Activated naive CD4-positive, alpha-beta T cell treated with anti-CD3 and anti-CD28 coated beads for 36 hours (primary cell): ENCODE results near the gene HNRNPAB. TPM values are rescaled to one million over a fixed set of nuclear protein-coding genes. Genes with fewer than 3 reads are reported as not detected.
A peak's percentile ranks its signal among the peaks of the same experiment; 100 is the strongest.

ENCODE experiments used
- CTCF ChIA-PET: fragments of 350-600 bp; sonication (Branson Sonifier 250); formaldehyde crosslinking; loops from one replicate; lab custom pipeline; 2021; ENCODE audit warnings: antibody characterized with exemption; lab: Charles Lee
- DNase-seq: peaks from one replicate; pipeline ENCODE4 v3.0.0-alpha.2; 2020
- H3K27ac Mint-ChIP-seq: one replicate; pipeline ENCODE4 v1.8.0; 2021; ENCODE audit warnings: mild to moderate bottlenecking, mixed read lengths
- H3K27me3 Mint-ChIP-seq: one replicate; pipeline ENCODE4 v1.8.0; 2021; ENCODE audit warnings: low read depth, mixed read lengths
- H3K36me3 Mint-ChIP-seq: one replicate; pipeline ENCODE4 v1.8.0; 2021; ENCODE audit warnings: low read depth, mixed read lengths
- H3K4me1 Mint-ChIP-seq: one replicate; pipeline ENCODE4 v1.8.0; 2021; ENCODE audit warnings: low read depth, mixed read lengths
- H3K4me3 Mint-ChIP-seq: one replicate; pipeline ENCODE4 v1.8.0; 2021; ENCODE audit warnings: mild to moderate bottlenecking, moderate library complexity, mixed read lengths
- H3K9me3 Mint-ChIP-seq: one replicate; pipeline ENCODE4 v1.8.0; 2021; ENCODE audit warnings: mixed read lengths
- intact Hi-C: fragments of 100-400 bp; cut with micrococcal nuclease; formaldehyde crosslinking; loops from one replicate; pipeline ENCODE4 v1.15.1; 2023
- total RNA-seq, 2 experiments: library from RNA; stranded (reverse); gene quantifications; one replicate each; pipeline ENCODE4 v1.2.3, GENCODE V29; 2021

Gene HNRNPAB
- total RNA-seq, 2 experiments from 2014 or later, result 251 to 262 TPM

- no peak for DNase-seq
- Mint-ChIP-seq H3K27ac (no peak overlapping the region), H3K9me3 (no peaks in the 10 kb centered on the region), H3K36me3 (peaks cover 3% of the 10 kb centered on the region), H3K4me3 (no peak overlapping the region), H3K4me1 (peaks cover 2% of the 10 kb centered on the region), H3K27me3 (peaks cover 2% of the 10 kb centered on the region)
- intact Hi-C loops, result no loop called here
- CTCF ChIA-PET, result no interaction called here
Observed at GRCh38 chr5:178199581-178200434, 4.5 kb upstream of the HNRNPAB start.

DNA sequence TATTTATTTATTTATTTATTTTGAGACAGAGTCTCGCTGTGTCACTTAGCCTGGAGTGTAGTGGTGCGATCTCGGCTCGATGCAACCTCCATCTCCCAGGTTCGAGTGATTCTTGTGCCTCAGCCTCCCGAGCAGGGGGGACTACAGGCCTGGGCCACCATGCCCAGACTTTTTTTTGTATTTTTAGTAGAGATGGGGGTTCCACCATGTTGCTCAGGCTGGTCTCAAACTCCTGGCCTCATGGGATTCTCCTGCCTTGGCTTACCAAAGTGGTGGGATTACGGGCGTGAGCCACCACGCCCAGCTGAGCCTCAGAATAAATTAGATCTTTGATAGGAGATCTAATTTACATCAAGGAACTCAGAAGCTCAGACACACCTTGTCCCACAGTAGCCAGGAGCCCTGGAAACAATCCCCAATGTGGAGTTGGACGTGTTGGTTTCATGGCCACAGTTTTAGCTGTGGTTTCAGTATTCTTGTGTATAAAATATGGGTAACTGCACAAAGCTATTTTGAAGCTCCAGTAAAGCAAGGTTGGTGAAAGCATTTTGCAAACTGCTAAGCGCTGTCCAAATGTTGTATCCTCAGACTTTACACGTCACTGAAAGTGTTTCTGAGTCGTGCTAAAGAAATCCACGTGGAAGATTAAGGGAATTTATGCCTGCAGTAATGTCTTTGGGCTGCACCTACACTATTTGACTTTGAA is 3.0 kb upstream of the HNRNPAB start:
- CTCF ChIA-PET, result no interaction called here
- no peak overlapping the region for H3K27ac Mint-ChIP-seq
- peaks cover 2% of the 10 kb centered on the region for H3K27me3 Mint-ChIP-seq
- peaks cover 14% of the 10 kb centered on the region for H3K36me3 Mint-ChIP-seq
- H3K4me1 Mint-ChIP-seq, result peaks cover 7% of the 10 kb centered on the region
- intact Hi-C loops, result no loop called here
- H3K4me3 Mint-ChIP-seq, result no peak overlapping the region
- H3K9me3 Mint-ChIP-seq, result no peaks in the 10 kb centered on the region
- DNase-seq, result no peak

GRCh38 chr5:178201927-178202235 is 2.5 kb upstream of the HNRNPAB start:
- H3K36me3 Mint-ChIP-seq, result peaks cover 19% of the 10 kb centered on the region
- H3K4me3 Mint-ChIP-seq, result no peak overlapping the region
- intact Hi-C loops, result no loop called here
- peaks cover 12% of the 10 kb centered on the region for H3K4me1 Mint-ChIP-seq
- CTCF ChIA-PET, result interaction anchor here (0.6 kb wide), 1 partner anchor 582 kb away, joined by 3 read pairs; no protein-coding TSS in a partner anchor
- peaks cover 2% of the 10 kb centered on the region for H3K27me3 Mint-ChIP-seq
- H3K27ac Mint-ChIP-seq, result no peak overlapping the region
- no peaks in the 10 kb centered on the region for H3K9me3 Mint-ChIP-seq
- no peak for DNase-seq

- Mint-ChIP-seq H3K36me3 (peaks cover 26% of the 10 kb centered on the region), H3K9me3 (no peaks in the 10 kb centered on the region), H3K27ac (no peak overlapping the region), H3K4me1 (peaks cover 19% of the 10 kb centered on the region), H3K4me3 (peak overlapping the region; percentile 63), H3K27me3 (peaks cover 2% of the 10 kb centered on the region)
- intact Hi-C loops, result no loop called here
- no peak for DNase-seq
- CTCF ChIA-PET, result interaction anchor here (0.6 kb wide), 2 partner anchors 581 to 634 kb away, joined by 3 read pairs; no protein-coding TSS in a partner anchor
Observed at GRCh38 chr5:178202541-178202940, 1.8 kb upstream of the HNRNPAB start.

GRCh38 chr5:178203670-178204181 is 607 bp upstream of the HNRNPAB start:
- CTCF ChIA-PET, result interaction anchor here (1.4 kb wide), 1 partner anchor 31 kb away, joined by 4 read pairs; no protein-coding TSS in a partner anchor

GRCh38 chr5:178204935-178205748 is 809 bp downstream of the HNRNPAB start:
- peak overlapping the region; percentile 96 for H3K4me3 Mint-ChIP-seq
- CTCF ChIA-PET, result interaction anchor here (1.4 kb wide), 1 partner anchor 30 kb away, joined by 4 read pairs; no protein-coding TSS in a partner anchor

More at GRCh38 chr5:178203670-178204181, 607 bp upstream of the HNRNPAB start:
- no peaks in the 10 kb centered on the region for H3K9me3 Mint-ChIP-seq
- peak overlapping the region; percentile 96 for H3K4me3 Mint-ChIP-seq
- intact Hi-C loops, result loop anchor here (1.0 to 2.0 kb wide), 3 partner anchors 29 to 90 kb away; partner anchors contain the start of genes N4BP3 and PHYKPL
- H3K36me3 Mint-ChIP-seq, result peaks cover 35% of the 10 kb centered on the region
- peak; percentile 41 for DNase-seq
- peaks cover 28% of the 10 kb centered on the region for H3K4me1 Mint-ChIP-seq
- H3K27ac Mint-ChIP-seq, result peak overlapping the region; percentile 70
- H3K27me3 Mint-ChIP-seq, result peaks cover 2% of the 10 kb centered on the region

GRCh38 chr5:178205749-178206047 is 1.4 kb downstream of the HNRNPAB start:
- peak overlapping the region; percentile 72 for H3K27ac Mint-ChIP-seq
- H3K9me3 Mint-ChIP-seq, result no peaks in the 10 kb centered on the region
- H3K27me3 Mint-ChIP-seq, result peaks cover 2% of the 10 kb centered on the region
- peak overlapping the region; percentile 82 for H3K4me3 Mint-ChIP-seq
- H3K4me1 Mint-ChIP-seq, result peaks cover 37% of the 10 kb centered on the region
- intact Hi-C loops, result loop anchor here (2.0 kb wide), 1 partner anchor 51 kb away; no protein-coding TSS in a partner anchor
- no peak for DNase-seq
- CTCF ChIA-PET, result no interaction called here
- H3K36me3 Mint-ChIP-seq, result peaks cover 52% of the 10 kb centered on the region

More at GRCh38 chr5:178204935-178205748, 809 bp downstream of the HNRNPAB start:
- Mint-ChIP-seq H3K27ac (peak overlapping the region; percentile 72), H3K4me1 (peaks cover 35% of the 10 kb centered on the region), H3K27me3 (peaks cover 2% of the 10 kb centered on the region), H3K9me3 (no peaks in the 10 kb centered on the region), H3K36me3 (peaks cover 49% of the 10 kb centered on the region)
- DNase-seq, result peak; percentile 85
- intact Hi-C loops, result loop anchor here (1.0 to 2.0 kb wide), 3 partner anchors 27 to 92 kb away; partner anchors contain the start of genes N4BP3 and PHYKPL

DNA sequence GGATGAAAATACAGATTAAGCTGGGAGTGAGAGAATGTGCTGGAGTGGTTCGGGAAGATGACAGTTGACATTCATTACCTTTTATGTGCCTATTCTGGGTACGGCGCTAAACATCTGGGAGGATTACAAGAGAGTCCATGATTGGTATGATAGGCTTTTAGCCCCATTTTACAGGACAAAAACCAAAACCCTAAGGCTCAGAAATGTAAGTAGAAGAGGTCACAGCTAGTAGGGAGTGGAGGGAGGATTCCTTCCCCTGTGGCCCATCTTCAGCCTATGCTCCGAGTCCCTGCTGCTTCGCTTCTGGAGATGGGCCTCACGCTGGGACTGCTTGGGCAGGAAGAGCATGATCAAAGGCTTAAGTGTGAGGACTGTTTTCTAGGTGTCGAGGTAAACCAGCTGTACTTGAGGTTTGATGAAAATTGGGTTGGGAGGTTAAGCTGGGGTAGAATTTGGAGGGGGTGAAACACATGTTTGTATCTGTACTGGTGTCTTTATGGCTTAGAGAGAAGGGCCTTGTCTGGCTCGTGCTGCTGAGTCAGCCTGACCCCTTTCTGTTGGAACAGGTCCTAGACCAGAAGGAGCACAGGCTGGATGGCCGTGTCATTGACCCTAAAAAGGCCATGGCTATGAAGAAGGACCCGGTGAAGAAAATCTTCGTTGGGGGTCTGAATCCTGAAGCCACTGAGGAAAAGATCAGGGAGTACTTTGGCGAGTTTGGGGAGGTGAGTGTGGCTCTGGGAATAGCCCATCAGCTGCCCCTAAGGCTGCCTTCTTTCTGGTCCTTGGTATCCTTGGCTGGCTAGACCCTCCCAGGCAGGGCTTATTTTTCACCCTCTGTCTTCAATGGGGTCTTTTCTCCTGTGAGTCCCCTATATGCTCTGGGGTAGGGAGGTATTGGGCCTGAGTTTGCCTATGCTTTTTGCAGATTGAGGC is 2.1 kb downstream of the HNRNPAB start:
- H3K9me3 Mint-ChIP-seq, result no peaks in the 10 kb centered on the region
- intact Hi-C loops, result no loop called here
- H3K27ac Mint-ChIP-seq, result peak overlapping the region; percentile 72
- CTCF ChIA-PET, result interaction anchor here (1.0 kb wide), 1 partner anchor 28 kb away, joined by 5 read pairs; no protein-coding TSS in a partner anchor
- peaks cover 2% of the 10 kb centered on the region for H3K27me3 Mint-ChIP-seq
- H3K4me3 Mint-ChIP-seq, result peak overlapping the region; percentile 82
- peaks cover 37% of the 10 kb centered on the region for H3K4me1 Mint-ChIP-seq
- H3K36me3 Mint-ChIP-seq, result peaks cover 56% of the 10 kb centered on the region
- no peak for DNase-seq

- Mint-ChIP-seq H3K4me1 (peaks cover 37% of the 10 kb centered on the region), H3K36me3 (peaks cover 60% of the 10 kb centered on the region), H3K4me3 (peak overlapping the region; percentile 82), H3K27me3 (peaks cover 2% of the 10 kb centered on the region), H3K27ac (peak overlapping the region; percentile 72), H3K9me3 (no peaks in the 10 kb centered on the region)
- CTCF ChIA-PET, result interaction anchor here (1.0 kb wide), 1 partner anchor 27 kb away, joined by 5 read pairs; no protein-coding TSS in a partner anchor
- DNase-seq, result no peak
- intact Hi-C loops, result no loop called here
Observed at GRCh38 chr5:178207183-178207916, 3.0 kb downstream of the HNRNPAB start.

- CTCF ChIA-PET, result no interaction called here
- no peak for DNase-seq
- intact Hi-C loops, result no loop called here
Observed at GRCh38 chr5:178207917-178208280, 3.6 kb downstream of the HNRNPAB start.

More at GRCh38 chr5:178207917-178208280, 3.6 kb downstream of the HNRNPAB start:
- H3K4me3 Mint-ChIP-seq, result peak overlapping the region; percentile 0
- H3K9me3 Mint-ChIP-seq, result no peaks in the 10 kb centered on the region
- H3K27ac Mint-ChIP-seq, result peak overlapping the region; percentile 72
- peaks cover 2% of the 10 kb centered on the region for H3K27me3 Mint-ChIP-seq
- peaks cover 37% of the 10 kb centered on the region for H3K4me1 Mint-ChIP-seq
- peaks cover 63% of the 10 kb centered on the region for H3K36me3 Mint-ChIP-seq
